IMR-90 (cell line): Measurements from ENCODE around the gene MAPKAP1. TPM values are rescaled to one million over a fixed set of nuclear protein-coding genes. Genes with fewer than 3 reads are reported as not detected.

ENCODE experiments used
- ATAC-seq: fragments of 200-7000 bp; cut with Tn5 transposase; 2 replicates; pipeline ENCODE4 v1.9.1; 2020; ENCODE audit warnings: low read depth, mild to moderate bottlenecking, moderate library complexity
- BruUV-seq: library from RNA; stranded (reverse); fragments of 400-500 nt; replicated peaks from 2 replicates; lab custom pipeline; 2021; lab: Mats Ljungman, UMichigan
- CTCF ChIA-PET: fragments of 300-600 bp; formaldehyde crosslinking; extraction: SDS; loops from one replicate; lab custom pipeline; 2021; ENCODE audit warnings: antibody characterized with exemption; lab: Yijun Ruan, JAX
- POLR2A ChIA-PET: fragments of 300-600 bp; sonication (Branson Sonifier 250); formaldehyde crosslinking; loops from one replicate; lab custom pipeline; 2022; ENCODE audit warnings: antibody characterized with exemption; ENCODE audit not compliant: unreplicated experiment; lab: Charles Lee
- DNase-seq: peaks from one replicate; pipeline ENCODE4 v3.0.0; 2013
- H2AFZ ChIP-seq: replicated peaks from 2 replicates; pipeline ENCODE3; 2013; ENCODE audit warnings: low read length, mild to moderate bottlenecking; ENCODE audit not compliant: poor library complexity
- H2AK5ac ChIP-seq: 2 replicates; pipeline ENCODE4 v1.6.1; 2013; ENCODE audit warnings: low read depth, low read length, inconsistent platforms
- H2AK9ac ChIP-seq: replicated peaks from 2 replicates; pipeline ENCODE3; 2013; ENCODE audit warnings: mild to moderate bottlenecking, low read depth, low read length, moderate library complexity; ENCODE audit not compliant: poor library complexity
- H2BK120ac ChIP-seq: 2 replicates; pipeline ENCODE4 v1.6.1; 2013; ENCODE audit warnings: low read depth, low read length, inconsistent platforms
- H2BK15ac ChIP-seq: 3 replicates; pipeline ENCODE4 v1.6.1; 2013; ENCODE audit warnings: low read depth, low read length, inconsistent platforms
- H2BK20ac ChIP-seq: 2 replicates; pipeline ENCODE4 v1.6.1; 2013; ENCODE audit warnings: low read depth, mild to moderate bottlenecking, inconsistent platforms, low read length, moderate library complexity
- H2BK5ac ChIP-seq: 2 replicates; pipeline ENCODE4 v1.6.1; 2013; ENCODE audit warnings: mild to moderate bottlenecking, low read depth, low read length, inconsistent platforms; ENCODE audit not compliant: poor library complexity, severe bottlenecking
- H3K14ac ChIP-seq: replicated peaks from 2 replicates; pipeline ENCODE4 v1.6.1; 2013; ENCODE audit warnings: low read depth, low read length, inconsistent platforms
- H3K18ac ChIP-seq: 2 replicates; pipeline ENCODE4 v1.6.1; 2013; ENCODE audit warnings: low read depth, low read length, control low read depth
- H3K23ac ChIP-seq: 2 replicates; pipeline ENCODE4 v1.6.1; 2013; ENCODE audit warnings: low read depth, low read length, inconsistent platforms
- H3K27ac ChIP-seq: 2 replicates; pipeline ENCODE4 v1.5.1; 2013; ENCODE audit warnings: mild to moderate bottlenecking, control low read depth, low read length; ENCODE audit not compliant: insufficient read depth
- H3K27me3 ChIP-seq: 2 replicates; pipeline ENCODE4 v1.6.1; 2013; ENCODE audit warnings: low read length; ENCODE audit not compliant: control insufficient read depth, insufficient read depth
- H3K36me3 ChIP-seq: 2 replicates; pipeline ENCODE4 v1.6.1; 2013; ENCODE audit warnings: low read length, mixed read lengths; ENCODE audit not compliant: control insufficient read depth, insufficient read depth
- H3K4ac ChIP-seq: 2 replicates; pipeline ENCODE4 v1.6.1; 2013; ENCODE audit warnings: low read depth, low read length, inconsistent platforms
- H3K4me1 ChIP-seq: 2 replicates; pipeline ENCODE4 v1.6.1; 2013; ENCODE audit warnings: low read length, mixed read lengths; ENCODE audit not compliant: control insufficient read depth, insufficient read depth
- H3K4me2 ChIP-seq: 2 replicates; pipeline ENCODE4 v1.6.1; 2013; ENCODE audit warnings: low read depth, mild to moderate bottlenecking, control low read depth, low read length, moderate library complexity
- H3K4me3 ChIP-seq: 2 replicates; pipeline ENCODE4 v1.5.1; 2013; ENCODE audit warnings: low read depth, mild to moderate bottlenecking, control low read depth, low read length, moderate library complexity; ENCODE audit not compliant: insufficient read depth
- H3K56ac ChIP-seq: 2 replicates; pipeline ENCODE4 v1.6.1; 2013; ENCODE audit warnings: low read length, inconsistent platforms; ENCODE audit not compliant: insufficient read depth; ENCODE audit errors: extremely low read depth
- H3K79me1 ChIP-seq, 2 experiments: 2 replicates each; pipeline ENCODE4 v1.6.1; 2013; ENCODE audit warnings: low read length in 2 of 2, inconsistent platforms in 1 of 2, low read depth in 1 of 2
- H3K9ac ChIP-seq: 2 replicates; pipeline ENCODE4 v1.6.1; 2013; ENCODE audit warnings: low read depth, low read length, control low read depth
- H3K9me1 ChIP-seq: 2 replicates; pipeline ENCODE4 v1.6.1; 2013; ENCODE audit warnings: low read length, inconsistent platforms; ENCODE audit not compliant: insufficient read depth
- H3K9me3 ChIP-seq: 2 replicates; pipeline ENCODE4 v1.6.1; 2013; ENCODE audit warnings: low read length; ENCODE audit not compliant: control insufficient read depth, insufficient read depth
- H4K20me1 ChIP-seq: 2 replicates; pipeline ENCODE4 v1.6.1; 2013; ENCODE audit warnings: low read length, inconsistent platforms; ENCODE audit not compliant: insufficient read depth
- H4K5ac ChIP-seq: 2 replicates; pipeline ENCODE4 v1.6.1; 2013; ENCODE audit warnings: mild to moderate bottlenecking, low read depth, low read length, control low read depth
- H4K8ac ChIP-seq, 2 experiments: 2 replicates each; pipeline ENCODE4 v1.6.1; 2013; ENCODE audit warnings: low read depth in 2 of 2, low read length in 2 of 2, control low read depth in 1 of 2, inconsistent platforms in 1 of 2
- H4K91ac ChIP-seq: 2 replicates; pipeline ENCODE4 v1.6.1; 2013; ENCODE audit warnings: low read depth, low read length, inconsistent platforms; ENCODE audit not compliant: insufficient read depth
- MAFK ChIP-seq: IDR thresholded peaks from 2 replicates; pipeline ENCODE4 v1.6.1; 2012; ENCODE audit warnings: low read depth, low read length, improper control_type of control experiment
- USF2 ChIP-seq: fragments of 150-350 bp; IDR thresholded peaks from 2 replicates; pipeline ENCODE4 v1.6.1; 2017; ENCODE audit warnings: mild to moderate bottlenecking, antibody characterized with exemption, low read length, low read depth
- WGBS, 2 experiments: methylation state at CpG; one replicate each; pipeline versions ENCODE4 v1.1.5 to v1.1.7; 2013; ENCODE audit warnings: missing lambda C conversion rate in 2 of 2; ENCODE audit not compliant: insufficient read length in 1 of 2; ENCODE audit errors: extremely low coverage in 2 of 2; 5-methylcytosine and 5-hydroxymethylcytosine counted together
- dilution Hi-C: fragments of 300-500 bp; cut with HindIII; formaldehyde crosslinking; loops from one replicate; pipeline ENCODE4 v1.14.3; 2018; ENCODE audit warnings: low sequenced_read_pairs; ENCODE audit not compliant: unreplicated experiment
- in situ Hi-C: fragments of 300-500 bp; cut with MboI; formaldehyde crosslinking; loops from 3 replicates; pipeline ENCODE4 v1.14.3; 2019; ENCODE audit warnings: low sequenced_read_pairs, inconsistent platforms, mixed read lengths
- intact Hi-C: fragments of 100-400 bp; cut with micrococcal nuclease; formaldehyde crosslinking; loops from 2 replicates; pipeline ENCODE4 v1.10.0; 2022
- polyA plus RNA-seq, 3 experiments: library from polyadenylated mRNA; depleted of rRNA; stranded (reverse); fragments of >200 nt; gene quantifications; 2 replicates each; pipeline ENCODE4 v1.2.3, GENCODE V29; 2012; ENCODE audit warnings: low replicate concordance in 1 of 3
- total RNA-seq: library from RNA; depleted of rRNA; stranded (reverse); fragments of >200 nt; gene quantifications from 2 replicates; pipeline ENCODE4 v1.2.3, GENCODE V29; 2012

MAPKAP1 gene
- total and polyA plus RNA-seq, 2 of the 4 experiments (the other 2 are of a cell fraction): 87.2 to 158 TPM

GRCh38 chr9:125600194-125600593 lies 106.8 kb downstream of the MAPKAP1 start:
- Histone ChIP-seq H2AK9ac (no peak overlapping the region), H3K56ac (no peak overlapping the region), H2BK20ac (no peak overlapping the region), H3K4me2 (no peak overlapping the region), H3K9me3 (no peaks in the 10 kb centered on the region), H3K27ac (no peak overlapping the region), H3K36me3 (no peaks in the 10 kb centered on the region; the same call in 1 of the 2 replicates), H3K18ac (no peak overlapping the region), H2BK5ac (no peak overlapping the region), H2AFZ (no peak overlapping the region), H4K5ac (no peak overlapping the region), H4K91ac (no peak overlapping the region), H3K4ac (no peak overlapping the region), H2AK5ac (no peak overlapping the region), H3K79me1 (peaks cover 32 to 57% of the 10 kb centered on the region in 2 experiments), H3K14ac (no peak overlapping the region), H2BK120ac (no peak overlapping the region), H3K4me3 (no peak overlapping the region), H3K4me1 (no peaks in the 10 kb centered on the region), H3K9me1 (peaks cover 3% of the 10 kb centered on the region; the same call in 1 of the 2 replicates), H4K20me1 (peaks cover 22% of the 10 kb centered on the region), H3K23ac (no peak overlapping the region), H3K9ac (no peak overlapping the region), H4K8ac (no peak overlapping the region), H3K27me3 (no peaks in the 10 kb centered on the region), H2BK15ac (no peak overlapping the region)
- intact Hi-C loops: no loop called here
- POLR2A ChIA-PET: no interaction called here
- no CpG with 5 or more reads among the region's 1 CpG for WGBS, 2 experiments
- BruUV-seq: no TSS peak
- DNase-seq (no peak), ATAC-seq (no peak)
- dilution Hi-C loops: no loop called here
- no peak for TF ChIP-seq USF2
- TF ChIP-seq MAFK: peak; percentile 9; the same call in 1 of the 2 replicates
- in situ Hi-C loops: no loop called here
- CTCF ChIA-PET: no interaction called here
